IMR-90 (cell line): ENCODE data around the gene ADORA2A. TPM values are rescaled to one million over a fixed set of nuclear protein-coding genes. Genes with fewer than 3 reads are reported as not detected.

Source experiments
- ATAC-seq: fragments of 200-7000 bp; cut with Tn5 transposase; 2 replicates; pipeline ENCODE4 v1.9.1; 2020; ENCODE audit warnings: low read depth, mild to moderate bottlenecking, moderate library complexity
- BruUV-seq: library from RNA; stranded (reverse); fragments of 400-500 nt; replicated peaks from 2 replicates; lab custom pipeline; 2021; lab: Mats Ljungman, UMichigan
- CTCF ChIA-PET: fragments of 300-600 bp; formaldehyde crosslinking; extraction: SDS; loops from one replicate; lab custom pipeline; 2021; ENCODE audit warnings: antibody characterized with exemption; lab: Yijun Ruan, JAX
- POLR2A ChIA-PET: fragments of 300-600 bp; sonication (Branson Sonifier 250); formaldehyde crosslinking; loops from one replicate; lab custom pipeline; 2022; ENCODE audit warnings: antibody characterized with exemption; ENCODE audit not compliant: unreplicated experiment; lab: Charles Lee
- DNase-seq: peaks from one replicate; pipeline ENCODE4 v3.0.0; 2013
- H2AFZ ChIP-seq: replicated peaks from 2 replicates; pipeline ENCODE3; 2013; ENCODE audit warnings: low read length, mild to moderate bottlenecking; ENCODE audit not compliant: poor library complexity
- H2AK5ac ChIP-seq: 2 replicates; pipeline ENCODE4 v1.6.1; 2013; ENCODE audit warnings: low read depth, low read length, inconsistent platforms
- H2AK9ac ChIP-seq: replicated peaks from 2 replicates; pipeline ENCODE3; 2013; ENCODE audit warnings: mild to moderate bottlenecking, low read depth, low read length, moderate library complexity; ENCODE audit not compliant: poor library complexity
- H2BK120ac ChIP-seq: 2 replicates; pipeline ENCODE4 v1.6.1; 2013; ENCODE audit warnings: low read depth, low read length, inconsistent platforms
- H2BK15ac ChIP-seq: 3 replicates; pipeline ENCODE4 v1.6.1; 2013; ENCODE audit warnings: low read depth, low read length, inconsistent platforms
- H2BK20ac ChIP-seq: 2 replicates; pipeline ENCODE4 v1.6.1; 2013; ENCODE audit warnings: low read depth, mild to moderate bottlenecking, inconsistent platforms, low read length, moderate library complexity
- H2BK5ac ChIP-seq: 2 replicates; pipeline ENCODE4 v1.6.1; 2013; ENCODE audit warnings: mild to moderate bottlenecking, low read depth, low read length, inconsistent platforms; ENCODE audit not compliant: poor library complexity, severe bottlenecking
- H3K14ac ChIP-seq: replicated peaks from 2 replicates; pipeline ENCODE4 v1.6.1; 2013; ENCODE audit warnings: low read depth, low read length, inconsistent platforms
- H3K18ac ChIP-seq: 2 replicates; pipeline ENCODE4 v1.6.1; 2013; ENCODE audit warnings: low read depth, low read length, control low read depth
- H3K23ac ChIP-seq: 2 replicates; pipeline ENCODE4 v1.6.1; 2013; ENCODE audit warnings: low read depth, low read length, inconsistent platforms
- H3K27ac ChIP-seq: 2 replicates; pipeline ENCODE4 v1.5.1; 2013; ENCODE audit warnings: mild to moderate bottlenecking, control low read depth, low read length; ENCODE audit not compliant: insufficient read depth
- H3K27me3 ChIP-seq: 2 replicates; pipeline ENCODE4 v1.6.1; 2013; ENCODE audit warnings: low read length; ENCODE audit not compliant: control insufficient read depth, insufficient read depth
- H3K36me3 ChIP-seq: 2 replicates; pipeline ENCODE4 v1.6.1; 2013; ENCODE audit warnings: low read length, mixed read lengths; ENCODE audit not compliant: control insufficient read depth, insufficient read depth
- H3K4ac ChIP-seq: 2 replicates; pipeline ENCODE4 v1.6.1; 2013; ENCODE audit warnings: low read depth, low read length, inconsistent platforms
- H3K4me1 ChIP-seq: 2 replicates; pipeline ENCODE4 v1.6.1; 2013; ENCODE audit warnings: low read length, mixed read lengths; ENCODE audit not compliant: control insufficient read depth, insufficient read depth
- H3K4me2 ChIP-seq: 2 replicates; pipeline ENCODE4 v1.6.1; 2013; ENCODE audit warnings: low read depth, mild to moderate bottlenecking, control low read depth, low read length, moderate library complexity
- H3K4me3 ChIP-seq: 2 replicates; pipeline ENCODE4 v1.5.1; 2013; ENCODE audit warnings: low read depth, mild to moderate bottlenecking, control low read depth, low read length, moderate library complexity; ENCODE audit not compliant: insufficient read depth
- H3K56ac ChIP-seq: 2 replicates; pipeline ENCODE4 v1.6.1; 2013; ENCODE audit warnings: low read length, inconsistent platforms; ENCODE audit not compliant: insufficient read depth; ENCODE audit errors: extremely low read depth
- H3K79me1 ChIP-seq, 2 experiments: 2 replicates each; pipeline ENCODE4 v1.6.1; 2013; ENCODE audit warnings: low read length in 2 of 2, inconsistent platforms in 1 of 2, low read depth in 1 of 2
- H3K9ac ChIP-seq: 2 replicates; pipeline ENCODE4 v1.6.1; 2013; ENCODE audit warnings: low read depth, low read length, control low read depth
- H3K9me1 ChIP-seq: 2 replicates; pipeline ENCODE4 v1.6.1; 2013; ENCODE audit warnings: low read length, inconsistent platforms; ENCODE audit not compliant: insufficient read depth
- H3K9me3 ChIP-seq: 2 replicates; pipeline ENCODE4 v1.6.1; 2013; ENCODE audit warnings: low read length; ENCODE audit not compliant: control insufficient read depth, insufficient read depth
- H4K20me1 ChIP-seq: 2 replicates; pipeline ENCODE4 v1.6.1; 2013; ENCODE audit warnings: low read length, inconsistent platforms; ENCODE audit not compliant: insufficient read depth
- H4K5ac ChIP-seq: 2 replicates; pipeline ENCODE4 v1.6.1; 2013; ENCODE audit warnings: mild to moderate bottlenecking, low read depth, low read length, control low read depth
- H4K8ac ChIP-seq, 2 experiments: 2 replicates each; pipeline ENCODE4 v1.6.1; 2013; ENCODE audit warnings: low read depth in 2 of 2, low read length in 2 of 2, control low read depth in 1 of 2, inconsistent platforms in 1 of 2
- H4K91ac ChIP-seq: 2 replicates; pipeline ENCODE4 v1.6.1; 2013; ENCODE audit warnings: low read depth, low read length, inconsistent platforms; ENCODE audit not compliant: insufficient read depth
- FOS ChIP-seq: fragments of 150-350 bp; IDR thresholded peaks from 2 replicates; pipeline ENCODE4 v1.6.1; 2016; ENCODE audit warnings: low read depth, low read length
- MAZ ChIP-seq: IDR thresholded peaks from 2 replicates; pipeline ENCODE4 v1.6.1; 2012; ENCODE audit warnings: low read depth, mild to moderate bottlenecking, low read length, improper control_type of control experiment, moderate library complexity, borderline replicate concordance
- RAD21 ChIP-seq: IDR thresholded peaks from 2 replicates; pipeline ENCODE4 v1.6.1; 2012; ENCODE audit warnings: low read length, improper control_type of control experiment
- RCOR1 ChIP-seq: IDR thresholded peaks from 2 replicates; pipeline ENCODE4 v1.6.1; 2012; ENCODE audit warnings: mild to moderate bottlenecking, low read length, improper control_type of control experiment; ENCODE audit not compliant: insufficient replicate concordance
- WGBS, 2 experiments: methylation state at CpG; one replicate each; pipeline versions ENCODE4 v1.1.5 to v1.1.7; 2013; ENCODE audit warnings: missing lambda C conversion rate in 2 of 2; ENCODE audit not compliant: insufficient read length in 1 of 2; ENCODE audit errors: extremely low coverage in 2 of 2; 5-methylcytosine and 5-hydroxymethylcytosine counted together
- dilution Hi-C: fragments of 300-500 bp; cut with HindIII; formaldehyde crosslinking; loops from one replicate; pipeline ENCODE4 v1.14.3; 2018; ENCODE audit warnings: low sequenced_read_pairs; ENCODE audit not compliant: unreplicated experiment
- in situ Hi-C: fragments of 300-500 bp; cut with MboI; formaldehyde crosslinking; loops from 3 replicates; pipeline ENCODE4 v1.14.3; 2019; ENCODE audit warnings: low sequenced_read_pairs, inconsistent platforms, mixed read lengths
- intact Hi-C: fragments of 100-400 bp; cut with micrococcal nuclease; formaldehyde crosslinking; loops from 2 replicates; pipeline ENCODE4 v1.10.0; 2022
- polyA plus RNA-seq, 3 experiments: library from polyadenylated mRNA; depleted of rRNA; stranded (reverse); fragments of >200 nt; gene quantifications; 2 replicates each; pipeline ENCODE4 v1.2.3, GENCODE V29; 2012; ENCODE audit warnings: low replicate concordance in 1 of 3
- total RNA-seq: library from RNA; depleted of rRNA; stranded (reverse); fragments of >200 nt; gene quantifications from 2 replicates; pipeline ENCODE4 v1.2.3, GENCODE V29; 2012

ADORA2A gene
- total and polyA plus RNA-seq, 2 of the 4 experiments (the other 2 are of a cell fraction) = 0.36 to 1.1 TPM

DNA sequence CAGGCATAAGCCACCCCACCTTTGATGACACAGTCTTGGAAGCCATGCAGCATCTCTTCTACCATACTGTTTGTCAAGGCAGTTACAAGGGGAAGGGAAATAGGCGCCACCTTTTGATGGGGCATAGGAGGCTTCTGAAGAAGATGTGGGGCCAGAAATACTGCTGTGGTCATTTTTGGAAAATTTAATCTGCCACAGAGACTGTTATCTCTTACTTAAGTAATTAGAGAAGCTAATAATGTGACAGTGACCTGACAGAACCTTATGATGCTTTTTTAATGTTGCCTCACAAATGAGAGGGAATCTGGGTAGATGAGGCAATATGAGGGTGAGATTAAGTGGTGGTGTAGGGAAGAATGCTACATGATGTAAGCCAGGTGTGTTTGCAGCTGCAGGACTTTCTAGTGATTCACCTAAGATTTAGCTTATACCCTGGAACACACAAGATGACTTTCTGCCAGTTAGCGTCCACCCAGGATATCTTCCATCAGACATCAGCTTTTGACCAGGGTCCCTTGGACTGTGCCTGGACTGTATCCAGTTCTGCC is 34.3 kb upstream of the ADORA2A start:
- peak overlapping the region; percentile 13; the same call in 1 of the 2 replicates for H3K23ac ChIP-seq
- H2BK15ac ChIP-seq = no peak overlapping the region
- peaks cover 20% of the 10 kb centered on the region for H3K4me1 ChIP-seq
- no peak overlapping the region for H3K9ac ChIP-seq
- intact Hi-C loops = no loop called here
- H4K5ac ChIP-seq = no peak overlapping the region
- H3K18ac ChIP-seq = no peak overlapping the region
- H4K20me1 ChIP-seq = no peaks in the 10 kb centered on the region
- no peak for ATAC-seq
- H3K14ac ChIP-seq = no peak overlapping the region
- WGBS, 2 experiments = no CpG with 5 or more reads among the region's 2 CpGs
- H3K9me1 ChIP-seq = peaks cover 18% of the 10 kb centered on the region
- no peak overlapping the region for H4K91ac ChIP-seq
- no peak for TF ChIP-seq RCOR1
- no peak for TF ChIP-seq FOS
- no peak for TF ChIP-seq MAZ
- no peak for TF ChIP-seq RAD21
- H3K79me1 ChIP-seq = peaks cover 12 to 65% of the 10 kb centered on the region in 2 experiments
- peak overlapping the region; percentile 0; the same call in 1 of the 2 replicates for H3K4ac ChIP-seq
- H2BK120ac ChIP-seq = no peak overlapping the region
- no peak overlapping the region for H2BK5ac ChIP-seq
- dilution Hi-C loops = no loop called here
- no peak overlapping the region for H2BK20ac ChIP-seq
- no peaks in the 10 kb centered on the region for H3K9me3 ChIP-seq
- H3K4me3 ChIP-seq = no peak overlapping the region
- CTCF ChIA-PET = no interaction called here
- no peak overlapping the region for H2AFZ ChIP-seq
- H2AK9ac ChIP-seq = no peak overlapping the region
- in situ Hi-C loops = no loop called here
- H2AK5ac ChIP-seq = 0 out of 2 replicates have a peak overlapping the region, but pooled peaks have one; percentile 25
- no peak for DNase-seq
- BruUV-seq = no TSS peak
- H3K27me3 ChIP-seq = no peaks in the 10 kb centered on the region
- no peak overlapping the region for H3K27ac ChIP-seq
- no peak overlapping the region for H3K56ac ChIP-seq
- no peak overlapping the region for H4K8ac ChIP-seq
- POLR2A ChIA-PET = no interaction called here
- H3K36me3 ChIP-seq = peaks cover 7% of the 10 kb centered on the region
- no peak overlapping the region for H3K4me2 ChIP-seq
